Measurements from ENCODE around the gene TAF1A. TPM values are rescaled to one million over a fixed set of nuclear protein-coding genes. Genes with fewer than 3 reads are reported as not detected.

The TAF1A gene
- total RNA-seq, 1 experiment from 2014 or later: 38.2 TPM

DNA sequence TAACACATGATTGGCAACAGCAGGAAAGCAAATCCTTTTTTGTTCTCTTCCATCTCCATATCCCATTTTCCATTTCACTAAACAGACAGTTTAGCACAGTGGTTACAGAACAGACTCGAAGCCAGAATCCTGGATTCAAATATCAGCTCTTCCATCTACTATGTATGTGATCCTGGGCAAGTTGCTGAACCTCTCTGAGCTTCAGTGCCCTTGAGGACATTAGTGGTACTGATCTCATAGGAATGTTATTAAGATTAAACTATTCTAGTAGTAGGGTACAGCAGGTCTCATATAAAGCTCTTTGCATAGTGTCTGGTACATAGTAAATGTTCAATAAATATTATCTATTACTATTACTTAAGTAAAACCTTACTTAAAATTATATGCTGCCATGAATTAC, 28.1 kb downstream of the TAF1A start:
- H3K27ac Mint-ChIP-seq (ENCODE audit: low read depth, unreplicated experiment): no peak overlapping the region
- peaks cover 72% of the 10 kb centered on the region for H3K36me3 Mint-ChIP-seq (ENCODE audit: insufficient read depth, unreplicated experiment)
- CTCF ChIA-PET: interaction anchor here (0.5 to 1.7 kb wide), 4 partner anchors 16 to 106 kb away, joined by 3 to 13 read pairs (median 4); no protein-coding TSS in a partner anchor
- no peak overlapping the region for H3K4me3 Mint-ChIP-seq (ENCODE audit: unreplicated experiment)
- DNase-seq (ENCODE audit: unreplicated experiment): no peak
- intact Hi-C loops (cut with micrococcal nuclease): no loop called here
- BruUV-seq (replicated peaks): no TSS peak
- peak; percentile 11 for TF ChIP-seq CTCF (IDR thresholded peaks at IDR 0.05; ENCODE audit: unreplicated experiment)
- H3K27me3 Mint-ChIP-seq (ENCODE audit: insufficient read depth, unreplicated experiment): no peaks in the 10 kb centered on the region
- POLR2A ChIA-PET: interaction anchor here (0.6 to 1.8 kb wide), 5 partner anchors 9 to 59 kb away, joined by 3 to 14 read pairs (median 4); partner anchors contain the start of gene TAF1A
- no peaks in the 10 kb centered on the region for H3K4me1 Mint-ChIP-seq (ENCODE audit: insufficient read depth, unreplicated experiment)
- H3K9me3 Mint-ChIP-seq (ENCODE audit: unreplicated experiment): no peaks in the 10 kb centered on the region

DNA sequence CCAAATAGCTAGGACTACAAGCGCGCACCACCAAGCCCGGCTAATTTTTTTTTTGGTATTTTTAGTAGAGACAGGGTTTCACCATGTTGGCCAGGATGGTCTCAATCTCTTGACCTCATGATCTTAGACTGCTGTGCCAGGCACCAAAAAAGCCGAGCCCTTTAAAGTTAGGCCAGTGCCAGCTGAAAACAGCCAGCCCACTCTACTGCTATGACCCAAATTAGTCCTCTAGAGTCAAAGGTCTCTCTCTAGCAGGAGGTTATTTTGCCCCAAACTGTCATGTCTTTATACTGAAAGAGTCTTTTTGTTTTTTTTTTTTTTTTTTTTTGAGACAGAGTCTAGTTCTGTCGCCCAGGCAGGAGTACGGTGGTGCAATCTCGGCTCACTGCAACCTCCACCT, 32.2 kb downstream of the TAF1A start:
- no peak overlapping the region for H3K27ac Mint-ChIP-seq (ENCODE audit: low read depth, unreplicated experiment)
- POLR2A ChIA-PET: interaction anchor here (0.6 to 1.4 kb wide), 3 partner anchors 11 to 179 kb away, joined by 3 to 11 read pairs (median 4); partner anchors contain the start of gene FAM177B

GRCh38 chr1:222557148-222557547, 32.6 kb downstream of the TAF1A start:
- intact Hi-C loops (cut with micrococcal nuclease): no loop called here
- no peak for TF ChIP-seq CTCF (IDR thresholded peaks at IDR 0.05; ENCODE audit: unreplicated experiment)
- H3K36me3 Mint-ChIP-seq (ENCODE audit: insufficient read depth, unreplicated experiment): peaks cover 67% of the 10 kb centered on the region
- no peaks in the 10 kb centered on the region for H3K9me3 Mint-ChIP-seq (ENCODE audit: unreplicated experiment)
- TSS peak; percentile 1 for BruUV-seq (replicated peaks)
- peak; percentile 32 for DNase-seq (ENCODE audit: unreplicated experiment)
- H3K4me1 Mint-ChIP-seq (ENCODE audit: insufficient read depth, unreplicated experiment): no peaks in the 10 kb centered on the region
- no peak overlapping the region for H3K27ac Mint-ChIP-seq (ENCODE audit: low read depth, unreplicated experiment)
- H3K27me3 Mint-ChIP-seq (ENCODE audit: insufficient read depth, unreplicated experiment): no peaks in the 10 kb centered on the region
- ChIA-PET POLR2A (interaction anchor here (0.6 to 1.4 kb wide), 4 partner anchors 10 to 180 kb away, joined by 3 to 11 read pairs (median 4); partner anchors contain the start of genes FAM177B and TAF1A), CTCF (interaction anchor here (0.8 to 1.8 kb wide), 7 partner anchors 10 to 92 kb away, joined by 3 to 4 read pairs (median 3); no protein-coding TSS in a partner anchor)
- H3K4me3 Mint-ChIP-seq (ENCODE audit: unreplicated experiment): no peak overlapping the region

More for the DNA sequence above, 32.2 kb downstream of the TAF1A start:
- Mint-ChIP-seq H3K36me3 (ENCODE audit: insufficient read depth, unreplicated experiment) (peaks cover 71% of the 10 kb centered on the region), H3K4me3 (ENCODE audit: unreplicated experiment) (no peak overlapping the region), H3K27me3 (ENCODE audit: insufficient read depth, unreplicated experiment) (no peaks in the 10 kb centered on the region), H3K4me1 (ENCODE audit: insufficient read depth, unreplicated experiment) (no peaks in the 10 kb centered on the region), H3K9me3 (ENCODE audit: unreplicated experiment) (no peaks in the 10 kb centered on the region)
- CTCF ChIA-PET: interaction anchor here (0.8 to 1.8 kb wide), 5 partner anchors 10 to 93 kb away, joined by 3 to 4 read pairs (median 3); no protein-coding TSS in a partner anchor
- intact Hi-C loops (cut with micrococcal nuclease): no loop called here
- no peak for DNase-seq (ENCODE audit: unreplicated experiment)
- TF ChIP-seq CTCF (IDR thresholded peaks at IDR 0.05; ENCODE audit: unreplicated experiment): no peak
- no TSS peak for BruUV-seq (replicated peaks)

- intact Hi-C loops (cut with micrococcal nuclease): no loop called here
- Mint-ChIP-seq H3K4me3 (ENCODE audit: unreplicated experiment) (no peak overlapping the region), H3K27me3 (ENCODE audit: insufficient read depth, unreplicated experiment) (no peaks in the 10 kb centered on the region), H3K36me3 (ENCODE audit: insufficient read depth, unreplicated experiment) (peaks cover 59% of the 10 kb centered on the region), H3K27ac (ENCODE audit: low read depth, unreplicated experiment) (no peak overlapping the region), H3K4me1 (ENCODE audit: insufficient read depth, unreplicated experiment) (no peaks in the 10 kb centered on the region), H3K9me3 (ENCODE audit: unreplicated experiment) (no peaks in the 10 kb centered on the region)
- TF ChIP-seq CTCF (IDR thresholded peaks at IDR 0.05; ENCODE audit: unreplicated experiment): no peak
- DNase-seq (ENCODE audit: unreplicated experiment): no peak
- POLR2A ChIA-PET: interaction anchor here (1.2 to 1.4 kb wide), 2 partner anchors 9 to 33 kb away, joined by 3 to 11 read pairs; partner anchors contain the start of gene TAF1A
- BruUV-seq (replicated peaks): no TSS peak
- CTCF ChIA-PET: interaction anchor here (0.5 to 1.8 kb wide), 9 partner anchors 9 to 462 kb away, joined by 3 to 6 read pairs (median 3); no protein-coding TSS in a partner anchor
Observed at GRCh38 chr1:222555992-222556615, 33.6 kb downstream of the TAF1A start.

Data from MCF 10A (cell line).